Cardiac fibroblast (primary cell): ENCODE measurements around the gene CD1C.
"Not testable (repeated sequence)": the region's sequence is repeated elsewhere in the genome, so short reads cannot be mapped to it uniquely, and the experiment has no call there.

Experiments
- DNase-seq, 2 donors: peaks; one replicate each; pipeline versions ENCODE4 v3.0.0 to v3.0.0-alpha.2; 2010; ENCODE audit warnings: low read depth in 2 of 2
- H3K4me3 ChIP-seq, 2 donors: replicated peaks in 1 of 2; 1 replicate in 1 of 2; 2 replicates in 1 of 2; pipeline ENCODE4 v1.5.1; 2011; ENCODE audit warnings: low read depth in 2 of 2, low read length in 2 of 2, mild to moderate bottlenecking in 2 of 2, moderate library complexity in 1 of 2
- TF ChIP-seq, protein P1 (sequence below): IDR thresholded peaks from one replicate; pipeline ENCODE4 v1.5.1; 2011; ENCODE audit warnings: low read depth, mild to moderate bottlenecking, low read length, inconsistent platforms

Gene CD1C

DNA sequence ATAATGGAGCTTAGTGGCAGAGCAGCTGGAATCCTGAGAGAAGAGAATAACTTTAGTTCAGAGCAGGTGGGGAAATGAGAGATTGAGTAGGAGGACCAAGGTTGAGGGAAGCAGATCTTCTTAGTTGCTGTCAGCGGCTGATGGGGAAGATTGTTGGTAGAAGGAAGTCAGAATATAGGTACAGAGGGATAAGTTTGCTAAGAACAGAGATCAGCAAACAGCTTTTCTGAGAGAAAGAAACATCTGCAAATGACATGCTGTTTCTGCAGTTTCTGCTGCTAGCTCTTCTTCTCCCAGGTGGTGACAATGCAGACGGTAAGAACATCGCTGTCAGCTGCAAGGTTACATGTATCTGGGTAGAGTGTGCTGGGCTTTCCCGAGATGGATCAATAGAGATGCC lies at the start of gene CD1C:
Gene CD1C (plus strand): TSS at position 113 of the 400 bp plus-strand sequence. CDS start 142 bp downstream, at position 255.
- TF ChIP-seq, protein P1, sequence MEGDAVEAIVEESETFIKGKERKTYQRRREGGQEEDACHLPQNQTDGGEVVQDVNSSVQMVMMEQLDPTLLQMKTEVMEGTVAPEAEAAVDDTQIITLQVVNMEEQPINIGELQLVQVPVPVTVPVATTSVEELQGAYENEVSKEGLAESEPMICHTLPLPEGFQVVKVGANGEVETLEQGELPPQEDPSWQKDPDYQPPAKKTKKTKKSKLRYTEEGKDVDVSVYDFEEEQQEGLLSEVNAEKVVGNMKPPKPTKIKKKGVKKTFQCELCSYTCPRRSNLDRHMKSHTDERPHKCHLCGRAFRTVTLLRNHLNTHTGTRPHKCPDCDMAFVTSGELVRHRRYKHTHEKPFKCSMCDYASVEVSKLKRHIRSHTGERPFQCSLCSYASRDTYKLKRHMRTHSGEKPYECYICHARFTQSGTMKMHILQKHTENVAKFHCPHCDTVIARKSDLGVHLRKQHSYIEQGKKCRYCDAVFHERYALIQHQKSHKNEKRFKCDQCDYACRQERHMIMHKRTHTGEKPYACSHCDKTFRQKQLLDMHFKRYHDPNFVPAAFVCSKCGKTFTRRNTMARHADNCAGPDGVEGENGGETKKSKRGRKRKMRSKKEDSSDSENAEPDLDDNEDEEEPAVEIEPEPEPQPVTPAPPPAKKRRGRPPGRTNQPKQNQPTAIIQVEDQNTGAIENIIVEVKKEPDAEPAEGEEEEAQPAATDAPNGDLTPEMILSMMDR: no peak
- H3K4me3 ChIP-seq: no peak within 1 kb of the TSS
- DNase-seq: no peak

DNA sequence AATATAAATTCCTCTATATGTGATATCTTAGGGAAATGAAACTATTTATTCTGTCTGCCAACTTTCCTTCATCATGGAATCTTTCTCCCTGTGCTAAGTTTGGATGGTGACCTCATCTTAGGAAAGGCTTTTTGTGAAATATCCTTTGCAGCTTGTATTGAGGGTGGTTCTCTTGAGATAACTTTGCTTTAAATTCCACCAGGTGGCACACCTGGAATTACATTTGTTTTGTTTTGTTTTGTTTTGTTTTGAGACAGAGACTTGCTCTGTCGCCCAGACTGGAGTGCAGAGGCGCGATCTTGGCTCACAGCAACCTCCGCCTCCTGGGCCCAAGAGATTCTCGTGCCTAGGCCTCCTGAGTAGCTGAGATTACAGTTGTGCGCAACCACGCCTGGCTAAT lies 43.1 kb upstream of the CD1C start:
- TF ChIP-seq, protein P1: no peak
- no peak overlapping the region for H3K4me3 ChIP-seq
- DNase-seq: peak; percentile 1 to 33

DNA sequence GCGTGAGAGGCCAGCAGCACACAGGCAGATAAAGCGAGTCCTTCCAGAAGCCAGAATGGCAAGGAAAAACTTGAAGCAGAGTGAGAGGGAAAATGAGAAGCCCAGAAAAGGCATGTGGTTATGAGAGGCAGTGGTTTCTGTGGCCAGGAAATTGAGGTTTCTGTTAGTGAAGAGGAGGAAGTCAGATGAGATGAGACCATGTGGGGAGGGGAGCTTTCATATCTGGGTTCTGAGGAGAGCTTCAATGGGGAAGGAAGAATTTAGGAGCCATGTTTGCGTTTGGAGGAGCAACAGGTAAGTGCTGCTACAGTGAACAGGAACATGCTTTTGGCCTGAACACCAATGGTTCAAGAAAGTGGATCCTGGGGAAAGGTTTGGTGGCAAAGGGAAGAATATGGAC lies 41.6 kb upstream of the CD1C start:
- no peak overlapping the region for H3K4me3 ChIP-seq
- TF ChIP-seq, protein P1: no peak
- no peak for DNase-seq

DNA sequence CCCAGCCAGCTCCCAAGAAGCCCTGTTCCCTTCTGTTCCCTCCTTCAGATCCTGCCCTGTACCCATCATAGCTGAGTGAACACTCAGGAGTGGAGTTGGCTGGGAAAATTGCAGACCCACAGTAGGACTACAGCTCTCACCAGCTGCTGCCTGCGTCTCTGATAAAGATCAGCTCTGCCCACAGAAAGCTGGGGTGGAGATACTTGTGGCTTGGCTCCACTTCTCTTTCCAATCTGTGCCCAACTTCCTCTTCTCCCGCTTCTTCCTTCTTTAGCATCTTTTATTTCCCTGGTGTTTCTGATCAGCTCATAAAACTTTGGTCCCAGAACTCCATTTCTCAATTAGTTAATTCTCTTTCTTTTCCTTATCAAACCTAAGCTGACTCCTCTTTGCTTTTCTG lies 41.0 kb upstream of the CD1C start:
- TF ChIP-seq, protein P1: no peak
- no peak for DNase-seq
- no peak overlapping the region for H3K4me3 ChIP-seq

DNA sequence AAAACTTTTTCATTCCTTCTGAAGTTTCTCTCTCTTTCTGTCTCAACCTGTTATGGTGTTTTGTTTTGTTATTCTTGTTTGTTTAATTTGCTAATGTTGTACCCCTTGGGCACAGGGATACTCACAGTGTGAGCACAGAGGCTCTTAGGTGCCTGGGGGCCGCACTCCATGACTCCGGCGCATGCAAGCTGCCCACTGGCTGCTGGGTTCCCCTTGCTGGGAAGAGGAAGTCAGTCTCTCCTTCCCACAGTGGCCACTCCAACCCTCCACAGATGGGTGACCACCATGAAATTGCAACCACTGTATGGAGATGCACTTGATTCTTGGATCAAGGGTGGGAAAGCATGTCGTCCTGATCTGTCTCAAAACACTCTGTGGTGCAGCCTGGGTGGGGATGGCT lies 40.1 kb upstream of the CD1C start:
- TF ChIP-seq, protein P1: no peak
- H3K4me3 ChIP-seq: no peak overlapping the region
- no peak for DNase-seq

DNA sequence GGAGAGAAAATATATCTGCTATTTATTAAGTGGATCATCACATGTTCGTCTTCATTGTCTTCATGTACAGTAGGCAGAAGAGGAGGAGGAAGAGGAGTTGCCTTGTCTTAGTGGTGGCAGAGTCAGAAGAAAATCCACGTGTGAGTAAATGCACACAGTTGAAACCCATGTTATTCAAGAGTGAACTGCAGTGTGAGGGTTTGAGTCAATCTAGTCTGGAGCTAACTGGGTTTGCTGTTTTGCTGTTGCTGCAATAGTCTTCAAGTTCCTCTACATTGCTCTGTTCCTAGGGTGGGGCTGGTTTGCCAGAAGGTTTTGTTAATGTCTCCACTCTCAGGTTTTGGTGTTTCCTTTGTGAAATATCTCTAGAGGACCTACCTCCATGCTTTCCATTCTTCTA lies 38.6 kb upstream of the CD1C start:
- H3K4me3 ChIP-seq: no peak overlapping the region
- no peak for DNase-seq
- TF ChIP-seq, protein P1: no peak

DNA sequence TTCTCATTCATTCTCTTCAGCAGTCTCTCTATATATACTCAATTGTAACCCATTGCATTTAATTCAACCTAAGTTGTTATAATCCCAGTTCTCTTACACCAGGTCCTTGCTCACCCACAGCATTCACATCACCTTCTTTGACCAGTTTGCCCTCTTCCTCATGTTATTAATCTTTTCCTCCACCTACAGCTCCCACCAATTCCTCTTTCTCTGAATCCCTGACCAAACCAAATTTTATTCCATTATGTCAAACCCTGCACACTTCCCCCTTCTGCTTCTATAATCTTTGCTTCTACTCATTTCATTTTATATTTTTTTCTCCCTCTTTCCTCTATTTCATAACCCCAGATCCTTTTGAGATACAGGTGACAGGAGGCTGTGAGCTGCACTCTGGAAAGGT lies 34.1 kb upstream of the CD1C start:
- TF ChIP-seq, protein P1: no peak
- DNase-seq: no peak
- no peak overlapping the region for H3K4me3 ChIP-seq

DNA sequence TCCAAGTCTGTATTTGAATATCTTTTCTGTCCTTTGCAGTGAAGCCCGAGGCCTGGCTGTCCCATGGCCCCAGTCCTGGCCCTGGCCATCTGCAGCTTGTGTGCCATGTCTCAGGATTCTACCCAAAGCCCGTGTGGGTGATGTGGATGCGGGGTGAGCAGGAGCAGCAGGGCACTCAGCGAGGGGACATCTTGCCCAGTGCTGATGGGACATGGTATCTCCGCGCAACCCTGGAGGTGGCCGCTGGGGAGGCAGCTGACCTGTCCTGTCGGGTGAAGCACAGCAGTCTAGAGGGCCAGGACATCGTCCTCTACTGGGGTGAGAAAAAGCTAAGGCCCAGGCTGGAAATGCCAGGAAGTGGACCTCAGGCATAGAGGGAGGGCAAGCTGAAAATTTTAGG lies 33.0 kb upstream of the CD1C start:
- not testable (repeated sequence) for DNase-seq, H3K4me3 ChIP-seq
